ENCODE results near the gene MLLT3.

Gene MLLT3

GRCh38 chr9:20518737-20519136 lies 103.6 kb downstream of the MLLT3 start:
- H3K36me3 ChIP-seq: no peaks in the 10 kb centered on the region
- no peaks in the 10 kb centered on the region for H3K9me3 ChIP-seq (ENCODE audit: severe bottlenecking)
- TF ChIP-seq CTCF (IDR thresholded peaks at IDR 0.05; ENCODE audit: low read depth, low read length): no peak
- no peak overlapping the region for H3K27ac ChIP-seq
- DNase-seq: no peak
- no peaks in the 10 kb centered on the region for H3K27me3 ChIP-seq (ENCODE audit: insufficient read depth, low read depth, severe bottlenecking)
- no peak overlapping the region for H3K4me3 ChIP-seq (ENCODE audit: low read depth, low read length)

GRCh38 chr9:20513126-20513913 lies 109.0 kb downstream of the MLLT3 start:
- no peak for TF ChIP-seq CTCF (IDR thresholded peaks at IDR 0.05; ENCODE audit: low read depth, low read length)
- Histone ChIP-seq H3K27ac (no peak overlapping the region), H3K36me3 (no peaks in the 10 kb centered on the region), H3K9me3 (ENCODE audit: severe bottlenecking) (no peaks in the 10 kb centered on the region), H3K4me3 (ENCODE audit: low read depth, low read length) (no peak overlapping the region), H3K27me3 (ENCODE audit: insufficient read depth, low read depth, severe bottlenecking) (no peaks in the 10 kb centered on the region)
- no peak for DNase-seq

GRCh38 chr9:20512636-20513035 lies 109.7 kb downstream of the MLLT3 start:
- no peak for TF ChIP-seq CTCF (IDR thresholded peaks at IDR 0.05; ENCODE audit: low read depth, low read length)
- Histone ChIP-seq H3K27ac (no peak overlapping the region), H3K36me3 (no peaks in the 10 kb centered on the region), H3K27me3 (ENCODE audit: insufficient read depth, low read depth, severe bottlenecking) (no peaks in the 10 kb centered on the region), H3K4me3 (ENCODE audit: low read depth, low read length) (no peak overlapping the region), H3K9me3 (ENCODE audit: severe bottlenecking) (no peaks in the 10 kb centered on the region)
- DNase-seq: no peak

- H3K27ac ChIP-seq: no peak overlapping the region
- no peak overlapping the region for H3K4me3 ChIP-seq (ENCODE audit: low read depth, low read length)
- DNase-seq: no peak
- no peaks in the 10 kb centered on the region for H3K9me3 ChIP-seq (ENCODE audit: severe bottlenecking)
- TF ChIP-seq CTCF (IDR thresholded peaks at IDR 0.05; ENCODE audit: low read depth, low read length): no peak
- no peaks in the 10 kb centered on the region for H3K27me3 ChIP-seq (ENCODE audit: insufficient read depth, low read depth, severe bottlenecking)
- H3K36me3 ChIP-seq: no peaks in the 10 kb centered on the region
These were observed 110.2 kb downstream of the MLLT3 start for GRCh38 chr9:20512106-20512505.

- Histone ChIP-seq H3K4me3 (ENCODE audit: low read depth, low read length) (no peak overlapping the region), H3K36me3 (no peaks in the 10 kb centered on the region), H3K9me3 (ENCODE audit: severe bottlenecking) (no peaks in the 10 kb centered on the region), H3K27me3 (ENCODE audit: insufficient read depth, low read depth, severe bottlenecking) (no peaks in the 10 kb centered on the region), H3K27ac (no peak overlapping the region)
- no peak for TF ChIP-seq CTCF (IDR thresholded peaks at IDR 0.05; ENCODE audit: low read depth, low read length)
- no peak for DNase-seq
These were observed 110.6 kb downstream of the MLLT3 start for GRCh38 chr9:20511686-20512085.

GRCh38 chr9:20509466-20509865 lies 112.8 kb downstream of the MLLT3 start:
- Histone ChIP-seq H3K9me3 (ENCODE audit: severe bottlenecking) (no peaks in the 10 kb centered on the region), H3K27me3 (ENCODE audit: insufficient read depth, low read depth, severe bottlenecking) (no peaks in the 10 kb centered on the region), H3K4me3 (ENCODE audit: low read depth, low read length) (no peak overlapping the region), H3K27ac (no peak overlapping the region), H3K36me3 (no peaks in the 10 kb centered on the region)
- DNase-seq: no peak
- no peak for TF ChIP-seq CTCF (IDR thresholded peaks at IDR 0.05; ENCODE audit: low read depth, low read length)

Data from WERI-Rb-1 (cell line).